T-helper 1 cell treated with Interleukin-12 subunit alpha and Interleukin-12 subunit beta and Interleukin-4 antibody, amounts not matched to agents 30 μg/mL and 1 μg/mL, for 36 hours (primary cell): ENCODE measurements around the gene MALT1.
A peak's percentile ranks its signal among the peaks of the same experiment; 100 is the strongest.

Source experiments
- H3K27ac Mint-ChIP-seq: one replicate; pipeline ENCODE4 v1.8.0; 2021; ENCODE audit warnings: mild to moderate bottlenecking, mixed read lengths
- H3K27me3 Mint-ChIP-seq: one replicate; pipeline ENCODE4 v1.8.0; 2021; ENCODE audit warnings: low read depth, mixed read lengths
- H3K36me3 Mint-ChIP-seq: one replicate; pipeline ENCODE4 v1.8.0; 2021; ENCODE audit warnings: low read depth, mixed read lengths
- H3K4me1 Mint-ChIP-seq: one replicate; pipeline ENCODE4 v1.8.0; 2021; ENCODE audit warnings: low read depth, mixed read lengths
- H3K4me3 Mint-ChIP-seq: one replicate; pipeline ENCODE4 v1.8.0; 2021; ENCODE audit warnings: mild to moderate bottlenecking, moderate library complexity, mixed read lengths
- H3K9me3 Mint-ChIP-seq: one replicate; pipeline ENCODE4 v1.8.0; 2021; ENCODE audit warnings: mixed read lengths

The MALT1 gene, protein sequence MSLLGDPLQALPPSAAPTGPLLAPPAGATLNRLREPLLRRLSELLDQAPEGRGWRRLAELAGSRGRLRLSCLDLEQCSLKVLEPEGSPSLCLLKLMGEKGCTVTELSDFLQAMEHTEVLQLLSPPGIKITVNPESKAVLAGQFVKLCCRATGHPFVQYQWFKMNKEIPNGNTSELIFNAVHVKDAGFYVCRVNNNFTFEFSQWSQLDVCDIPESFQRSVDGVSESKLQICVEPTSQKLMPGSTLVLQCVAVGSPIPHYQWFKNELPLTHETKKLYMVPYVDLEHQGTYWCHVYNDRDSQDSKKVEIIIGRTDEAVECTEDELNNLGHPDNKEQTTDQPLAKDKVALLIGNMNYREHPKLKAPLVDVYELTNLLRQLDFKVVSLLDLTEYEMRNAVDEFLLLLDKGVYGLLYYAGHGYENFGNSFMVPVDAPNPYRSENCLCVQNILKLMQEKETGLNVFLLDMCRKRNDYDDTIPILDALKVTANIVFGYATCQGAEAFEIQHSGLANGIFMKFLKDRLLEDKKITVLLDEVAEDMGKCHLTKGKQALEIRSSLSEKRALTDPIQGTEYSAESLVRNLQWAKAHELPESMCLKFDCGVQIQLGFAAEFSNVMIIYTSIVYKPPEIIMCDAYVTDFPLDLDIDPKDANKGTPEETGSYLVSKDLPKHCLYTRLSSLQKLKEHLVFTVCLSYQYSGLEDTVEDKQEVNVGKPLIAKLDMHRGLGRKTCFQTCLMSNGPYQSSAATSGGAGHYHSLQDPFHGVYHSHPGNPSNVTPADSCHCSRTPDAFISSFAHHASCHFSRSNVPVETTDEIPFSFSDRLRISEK

DNA sequence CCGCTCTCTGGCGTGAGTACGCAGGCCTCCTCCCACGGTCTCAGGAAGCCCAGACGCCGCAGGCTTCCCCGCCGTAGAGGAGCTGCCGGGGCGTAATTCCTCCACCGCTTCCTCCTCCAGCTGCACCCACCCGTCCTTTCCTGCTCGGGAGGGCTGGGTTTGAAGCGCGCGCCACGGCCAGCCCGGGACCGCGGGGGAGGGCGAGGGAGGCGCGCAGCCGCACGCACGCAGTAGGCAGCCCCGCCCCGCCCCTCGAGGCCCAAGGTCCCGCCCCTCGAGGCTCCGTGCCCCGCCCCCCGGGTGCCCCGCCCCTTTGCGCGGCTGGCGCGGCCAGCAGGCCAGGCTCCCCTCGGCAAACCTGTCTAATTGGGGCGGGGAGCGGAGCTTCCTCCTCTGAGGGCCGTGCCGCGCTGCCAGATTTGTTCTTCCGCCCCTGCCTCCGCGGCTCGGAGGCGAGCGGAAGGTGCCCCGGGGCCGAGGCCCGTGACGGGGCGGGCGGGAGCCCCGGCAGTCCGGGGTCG, at the start of gene MALT1:
MALT1 (plus strand) TSS at position 355 of the 521 bp plus-strand sequence. CDS start 179 bp downstream, outside the sequence.
- H3K36me3 Mint-ChIP-seq, result peaks cover 21% of the 10 kb centered on the region
- H3K27me3 Mint-ChIP-seq, result peaks cover 3% of the 10 kb centered on the region
- H3K9me3 Mint-ChIP-seq, result no peaks in the 10 kb centered on the region
- H3K4me1 Mint-ChIP-seq, result peaks cover 45% of the 10 kb centered on the region
- H3K27ac Mint-ChIP-seq, result peak within 1 kb of the TSS; percentile 91
- peak within 1 kb of the TSS; percentile 89 for H3K4me3 Mint-ChIP-seq

DNA sequence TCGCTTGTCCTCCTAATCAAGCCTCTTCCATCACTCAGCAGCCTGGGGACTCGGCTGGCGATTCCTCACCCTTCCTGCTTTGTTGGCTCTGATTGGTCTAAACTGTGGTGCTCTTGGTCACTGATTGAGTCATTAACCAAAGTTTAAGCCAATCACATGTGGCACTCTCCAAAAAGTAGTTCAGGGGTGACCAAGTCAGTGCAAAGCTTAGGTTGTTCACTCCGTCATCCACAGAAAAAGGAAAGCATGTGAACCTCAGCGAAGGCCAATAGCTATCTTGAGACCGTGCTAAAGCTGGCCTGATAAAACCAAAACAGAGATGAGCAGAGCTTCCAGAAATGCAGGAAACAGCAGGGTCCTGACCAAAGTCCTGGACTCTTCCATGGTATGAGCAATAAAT, 47.3 kb upstream of the MALT1 start:
- Mint-ChIP-seq H3K27ac (no peak overlapping the region), H3K9me3 (no peaks in the 10 kb centered on the region)

DNA sequence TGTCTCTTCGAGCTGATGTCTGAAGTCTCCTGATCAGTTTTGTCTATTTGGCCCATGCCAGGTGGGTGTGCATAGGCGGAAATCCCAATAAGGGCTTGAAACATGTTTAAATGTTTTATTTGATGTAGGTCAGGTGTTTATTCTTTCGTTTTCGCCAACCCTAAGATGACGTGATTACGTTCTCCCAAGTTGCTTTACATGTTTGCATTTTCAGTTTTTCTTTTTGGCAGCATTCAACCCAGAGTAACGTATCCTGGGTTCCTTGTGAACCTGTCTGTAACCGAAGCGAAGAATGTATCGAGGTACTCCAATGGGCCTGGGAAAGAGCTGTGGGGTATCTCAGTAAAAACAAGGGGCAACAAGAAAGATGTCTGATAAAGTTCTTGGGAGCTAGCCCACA, 45.4 kb upstream of the MALT1 start:
- Mint-ChIP-seq H3K27me3 (peaks cover 15% of the 10 kb centered on the region), H3K27ac (no peak overlapping the region), H3K9me3 (no peaks in the 10 kb centered on the region), H3K36me3 (no peaks in the 10 kb centered on the region), H3K4me1 (peaks cover 17% of the 10 kb centered on the region), H3K4me3 (no peak overlapping the region)

More for the DNA sequence above, 47.3 kb upstream of the MALT1 start:
- Mint-ChIP-seq H3K27me3 (peaks cover 8% of the 10 kb centered on the region), H3K36me3 (no peaks in the 10 kb centered on the region), H3K4me3 (no peak overlapping the region), H3K4me1 (peaks cover 7% of the 10 kb centered on the region)

DNA sequence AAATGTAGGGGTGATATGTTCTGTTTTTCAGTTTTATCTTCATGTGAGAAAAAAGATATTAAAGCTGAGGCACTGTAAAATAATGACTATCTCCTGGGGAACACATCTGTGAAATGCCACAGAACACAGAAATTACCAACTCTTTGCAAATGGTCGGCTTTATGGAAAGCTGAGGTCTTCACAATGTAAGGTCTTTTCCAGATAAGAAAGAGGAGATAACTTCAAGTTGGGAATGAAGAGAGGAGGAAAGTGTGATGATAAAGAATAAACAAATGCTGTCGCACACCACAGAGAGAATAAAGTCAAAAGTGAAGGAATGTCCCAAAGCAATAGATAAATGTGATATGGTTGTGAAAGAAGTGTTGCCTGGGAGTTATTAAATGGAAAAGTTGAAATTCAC, 41.2 kb upstream of the MALT1 start:
- Mint-ChIP-seq H3K4me3 (no peak overlapping the region), H3K9me3 (no peaks in the 10 kb centered on the region), H3K27ac (no peak overlapping the region), H3K27me3 (peaks cover 7% of the 10 kb centered on the region), H3K36me3 (no peaks in the 10 kb centered on the region), H3K4me1 (peaks cover 29% of the 10 kb centered on the region)

DNA sequence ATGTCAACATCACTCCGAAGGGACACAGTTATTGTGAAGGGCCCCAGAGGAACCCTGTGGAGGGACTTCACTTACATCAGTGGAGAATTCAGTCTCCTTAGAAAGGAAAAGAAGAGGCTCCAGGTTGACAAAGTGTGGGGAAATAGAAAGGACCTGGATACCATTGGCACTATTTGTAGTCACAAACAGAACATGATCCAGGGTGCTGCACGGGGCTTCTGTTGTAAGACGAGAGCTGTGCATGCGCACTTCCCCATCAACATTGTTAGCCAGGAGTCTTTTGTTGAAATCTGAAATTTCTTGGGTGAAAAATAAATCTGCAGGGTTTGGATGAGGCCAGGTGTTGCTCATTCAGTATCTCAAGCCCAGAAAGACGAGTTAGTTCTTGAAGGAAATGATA, 40.0 kb upstream of the MALT1 start:
- H3K4me1 Mint-ChIP-seq, result peaks cover 37% of the 10 kb centered on the region
- H3K9me3 Mint-ChIP-seq, result no peaks in the 10 kb centered on the region
- no peak overlapping the region for H3K4me3 Mint-ChIP-seq
- no peaks in the 10 kb centered on the region for H3K36me3 Mint-ChIP-seq
- H3K27ac Mint-ChIP-seq, result no peak overlapping the region
- peaks cover 7% of the 10 kb centered on the region for H3K27me3 Mint-ChIP-seq

DNA sequence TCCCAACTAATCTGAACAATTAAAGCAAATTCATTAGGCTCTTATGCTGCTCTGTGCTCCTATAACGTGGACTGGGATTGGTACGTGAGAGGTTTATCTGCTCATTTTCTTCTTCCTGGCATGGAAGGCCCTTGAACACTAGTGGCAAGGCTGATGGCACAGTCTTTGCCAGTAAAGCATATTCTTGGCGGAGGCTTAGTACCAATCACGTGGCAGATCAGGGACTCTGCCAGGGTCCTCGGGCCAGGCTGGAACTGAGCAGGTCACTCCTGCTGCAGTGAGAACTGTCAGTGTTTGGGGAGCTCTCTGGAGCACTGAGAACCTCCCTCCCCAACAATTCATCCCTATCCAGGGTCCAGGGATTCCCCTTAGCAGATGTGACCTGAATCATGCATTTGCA, 38.7 kb upstream of the MALT1 start:
- H3K4me3 Mint-ChIP-seq, result no peak overlapping the region
- no peak overlapping the region for H3K27ac Mint-ChIP-seq
- H3K27me3 Mint-ChIP-seq, result peaks cover 7% of the 10 kb centered on the region
- H3K4me1 Mint-ChIP-seq, result peaks cover 38% of the 10 kb centered on the region
- H3K36me3 Mint-ChIP-seq, result no peaks in the 10 kb centered on the region
- no peaks in the 10 kb centered on the region for H3K9me3 Mint-ChIP-seq

DNA sequence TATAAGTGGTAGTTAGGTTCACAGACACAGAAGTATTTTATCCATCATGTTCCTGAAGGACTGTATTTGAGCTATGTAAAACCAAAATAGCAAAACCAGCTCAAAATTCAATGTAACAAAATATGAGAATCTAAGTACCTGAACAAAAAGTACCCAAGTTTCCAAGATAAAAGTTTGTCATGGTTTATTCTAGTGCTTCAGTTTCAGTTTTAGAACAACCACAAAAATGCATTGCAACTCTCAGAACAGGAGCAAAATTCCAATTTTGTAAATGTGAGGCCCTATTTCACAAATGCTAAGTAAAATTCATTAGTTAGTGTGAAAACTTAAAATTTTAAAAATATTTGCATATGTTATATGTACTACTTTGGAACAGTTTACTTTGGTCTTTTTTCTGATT, 37.4 kb upstream of the MALT1 start:
- Mint-ChIP-seq H3K4me1 (peaks cover 43% of the 10 kb centered on the region), H3K36me3 (no peaks in the 10 kb centered on the region), H3K9me3 (no peaks in the 10 kb centered on the region), H3K27ac (peak overlapping the region; percentile 61), H3K4me3 (no peak overlapping the region), H3K27me3 (peaks cover 7% of the 10 kb centered on the region)

DNA sequence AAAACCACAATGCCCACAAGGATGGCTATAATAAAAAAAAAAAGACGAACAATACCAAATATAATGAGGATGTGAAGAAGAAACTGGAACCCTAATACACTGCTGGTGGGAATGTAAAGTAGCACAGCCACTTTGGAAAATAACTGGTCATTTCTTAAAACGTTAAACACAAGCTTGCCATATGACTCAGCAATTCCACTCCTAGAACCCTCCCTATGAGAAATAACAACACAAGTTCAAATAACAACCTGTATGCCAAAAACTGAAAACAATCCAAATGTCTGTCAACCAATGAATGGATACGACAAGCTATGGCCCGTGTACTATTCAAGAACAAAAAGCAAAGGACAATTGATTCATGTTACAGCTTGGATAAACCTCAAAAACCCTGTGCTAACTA, 35.4 kb upstream of the MALT1 start:
- Mint-ChIP-seq H3K4me1 (peaks cover 32% of the 10 kb centered on the region), H3K36me3 (no peaks in the 10 kb centered on the region), H3K27ac (no peak overlapping the region)

DNA sequence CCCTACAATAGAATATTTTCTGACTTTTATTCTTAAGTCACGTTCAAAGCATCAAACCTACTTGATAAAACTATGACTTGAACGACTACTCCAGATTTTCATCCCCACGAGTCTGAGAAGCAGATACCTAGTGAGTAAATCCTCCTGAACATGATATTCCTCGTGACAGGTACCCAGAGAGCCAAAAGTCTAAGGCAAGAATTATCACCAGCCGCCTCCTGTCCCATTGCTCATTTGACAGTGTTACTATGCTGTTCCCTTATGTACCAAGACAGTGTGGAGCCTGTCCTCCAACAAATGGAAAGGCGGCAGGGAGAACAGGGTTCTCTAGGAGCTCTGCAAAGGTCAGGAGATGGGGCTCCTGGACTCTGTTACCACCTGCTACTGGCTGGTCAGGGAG, 34.1 kb upstream of the MALT1 start:
- no peaks in the 10 kb centered on the region for H3K36me3 Mint-ChIP-seq
- H3K27me3 Mint-ChIP-seq, result no peaks in the 10 kb centered on the region
- no peak overlapping the region for H3K27ac Mint-ChIP-seq
- peaks cover 32% of the 10 kb centered on the region for H3K4me1 Mint-ChIP-seq
- H3K9me3 Mint-ChIP-seq, result no peaks in the 10 kb centered on the region
- H3K4me3 Mint-ChIP-seq, result no peak overlapping the region

More for the DNA sequence above, 35.4 kb upstream of the MALT1 start:
- no peak overlapping the region for H3K4me3 Mint-ChIP-seq
- H3K27me3 Mint-ChIP-seq, result no peaks in the 10 kb centered on the region
- H3K9me3 Mint-ChIP-seq, result no peaks in the 10 kb centered on the region

DNA sequence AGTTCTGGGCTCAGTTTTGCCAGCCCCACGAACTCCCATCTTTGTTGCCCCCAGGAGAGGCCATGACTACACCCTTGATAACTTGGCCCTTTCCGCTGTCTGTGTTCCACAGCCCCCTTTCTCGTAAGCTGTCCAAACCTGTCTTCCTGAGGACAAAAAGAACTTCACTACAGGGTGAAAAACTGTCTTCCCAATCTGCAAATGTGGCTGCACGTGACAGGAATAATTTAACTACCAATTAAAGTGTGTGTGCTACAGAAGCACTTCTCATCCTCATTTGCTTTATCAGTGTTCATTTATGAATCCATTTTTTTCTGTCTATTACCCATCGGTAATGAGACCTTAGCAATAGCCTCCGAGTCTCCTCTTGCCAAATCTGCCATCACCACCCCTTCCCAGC, 33.3 kb upstream of the MALT1 start:
- Mint-ChIP-seq H3K36me3 (no peaks in the 10 kb centered on the region), H3K27me3 (no peaks in the 10 kb centered on the region), H3K4me3 (no peak overlapping the region), H3K9me3 (no peaks in the 10 kb centered on the region), H3K4me1 (peaks cover 32% of the 10 kb centered on the region), H3K27ac (no peak overlapping the region)

DNA sequence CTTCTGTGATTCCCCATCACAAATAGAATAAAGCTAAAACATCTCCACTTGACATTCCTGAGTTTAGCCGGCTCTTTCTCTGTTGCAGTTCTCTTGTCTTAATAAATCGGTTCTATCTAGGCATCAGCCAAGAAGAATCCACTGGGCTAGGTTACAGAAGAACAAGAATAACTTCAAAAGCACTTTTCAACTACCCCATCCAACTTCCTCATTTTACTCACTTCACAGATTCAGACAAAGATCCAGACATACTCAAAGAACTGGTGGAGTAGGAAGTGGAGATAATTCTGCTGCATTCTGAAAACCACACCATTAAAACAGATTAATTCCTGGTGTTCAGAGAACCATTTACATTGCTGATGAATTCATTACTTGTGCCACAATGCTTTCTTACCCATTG, 32.8 kb upstream of the MALT1 start:
- Mint-ChIP-seq H3K36me3 (no peaks in the 10 kb centered on the region), H3K9me3 (no peaks in the 10 kb centered on the region), H3K4me3 (no peak overlapping the region), H3K4me1 (peaks cover 29% of the 10 kb centered on the region), H3K27ac (no peak overlapping the region), H3K27me3 (no peaks in the 10 kb centered on the region)

DNA sequence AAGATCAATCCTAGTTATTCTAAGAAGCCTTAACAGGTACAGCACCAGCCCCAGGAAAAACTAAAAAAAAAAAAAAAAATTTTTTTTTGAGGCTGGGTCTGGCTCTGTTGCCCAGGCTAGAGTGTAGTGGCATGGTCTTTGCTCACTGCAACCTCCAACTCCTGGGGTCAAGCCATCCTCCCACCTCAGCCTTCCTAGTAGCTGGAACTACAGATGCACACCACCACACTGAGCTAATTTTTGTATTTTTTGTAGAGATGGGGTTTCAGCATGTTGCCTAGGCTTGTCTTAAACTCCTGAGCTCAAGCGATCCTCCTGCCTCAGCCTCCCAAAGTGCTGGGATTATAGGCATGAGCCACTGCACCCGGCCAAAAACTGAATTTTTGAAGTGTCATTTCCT, 32.0 kb upstream of the MALT1 start:
- Mint-ChIP-seq H3K36me3 (no peaks in the 10 kb centered on the region), H3K4me1 (peaks cover 22% of the 10 kb centered on the region), H3K27ac (no peak overlapping the region), H3K27me3 (no peaks in the 10 kb centered on the region), H3K9me3 (no peaks in the 10 kb centered on the region), H3K4me3 (no peak overlapping the region)

DNA sequence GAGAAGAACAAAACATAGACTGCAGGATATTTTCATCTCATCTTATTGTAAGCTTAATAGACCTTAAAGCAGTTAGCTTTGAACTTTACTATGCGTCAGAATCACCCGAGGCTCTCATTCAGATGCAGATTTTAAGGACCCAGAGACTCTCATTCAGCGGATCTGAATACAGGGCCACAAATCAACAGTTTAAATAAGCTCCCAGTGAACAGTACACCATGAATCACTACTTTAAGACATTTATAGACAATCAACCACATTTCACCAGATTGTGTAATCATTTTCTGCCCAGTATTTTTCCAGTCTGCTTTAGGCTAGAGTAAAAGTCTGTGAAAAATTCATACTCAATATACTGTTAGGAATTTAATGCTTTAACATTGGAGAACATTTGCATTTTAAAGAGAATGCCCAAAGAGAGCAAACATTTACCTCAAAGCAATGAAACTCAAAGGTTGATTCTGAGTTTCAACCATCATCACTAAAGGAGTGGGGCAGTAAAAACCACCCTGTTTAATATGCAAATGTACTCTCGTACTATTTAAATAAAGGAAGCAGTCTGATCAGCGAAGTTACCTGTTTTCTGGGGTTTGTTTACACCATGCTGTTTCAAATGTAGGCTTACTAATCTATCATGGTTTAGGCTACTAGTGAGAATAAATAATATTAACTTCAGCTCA, 31.4 kb upstream of the MALT1 start:
- H3K27ac Mint-ChIP-seq, result no peak overlapping the region
- no peak overlapping the region for H3K4me3 Mint-ChIP-seq
- H3K4me1 Mint-ChIP-seq, result peaks cover 19% of the 10 kb centered on the region
- no peaks in the 10 kb centered on the region for H3K27me3 Mint-ChIP-seq
- H3K36me3 Mint-ChIP-seq, result no peaks in the 10 kb centered on the region
- H3K9me3 Mint-ChIP-seq, result no peaks in the 10 kb centered on the region

DNA sequence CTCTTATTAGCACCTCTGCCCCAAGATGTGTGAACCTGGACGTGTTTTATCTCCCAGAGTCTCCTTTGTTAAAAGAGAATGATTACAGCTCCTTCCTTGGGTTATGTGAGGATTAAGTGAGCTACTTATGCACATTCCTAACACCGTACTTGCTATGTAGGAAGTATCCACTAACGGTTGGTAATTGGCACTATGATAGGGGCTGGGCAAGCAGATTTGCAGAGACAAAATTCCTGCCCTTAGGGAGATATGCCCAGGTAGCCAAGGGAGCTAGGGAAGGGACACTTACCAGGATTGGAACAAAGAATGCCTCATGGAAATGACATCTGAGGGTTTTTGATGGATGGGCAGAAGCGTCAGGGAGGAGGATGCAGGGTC, 30.8 kb upstream of the MALT1 start:
- peaks cover 18% of the 10 kb centered on the region for H3K4me1 Mint-ChIP-seq
- H3K4me3 Mint-ChIP-seq, result no peak overlapping the region
- H3K36me3 Mint-ChIP-seq, result no peaks in the 10 kb centered on the region
- H3K9me3 Mint-ChIP-seq, result no peaks in the 10 kb centered on the region
- no peak overlapping the region for H3K27ac Mint-ChIP-seq
- no peaks in the 10 kb centered on the region for H3K27me3 Mint-ChIP-seq
